ENCODE measurements around the gene VPS9D1. TPM values are rescaled to one million over a fixed set of nuclear protein-coding genes. Genes with fewer than 3 reads are reported as not detected.

The VPS9D1 gene
- total RNA-seq, 2 donors from 2014 or later, result 9.5 to 18.3 TPM

DNA sequence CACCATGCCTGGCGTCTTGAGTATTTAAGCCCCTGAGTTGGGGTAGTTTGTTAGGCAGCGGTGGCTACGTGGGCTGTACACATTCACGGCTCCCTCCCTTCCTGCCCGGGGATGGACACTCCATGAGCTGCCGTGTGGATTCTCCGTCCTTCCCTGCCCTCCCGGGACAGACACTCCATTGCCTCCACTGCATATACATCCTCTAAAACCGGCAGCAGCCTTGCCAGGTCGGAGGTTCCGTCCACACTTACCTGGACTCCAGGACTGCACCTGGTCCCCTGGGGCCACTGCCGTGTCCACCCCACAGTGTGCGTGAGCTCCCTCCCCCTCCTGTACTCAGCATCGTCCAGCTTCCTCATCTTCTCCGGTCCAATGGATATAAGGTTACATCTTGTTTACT, 15.7 kb downstream of the VPS9D1 start:
- TF ChIP-seq, protein P1, sequence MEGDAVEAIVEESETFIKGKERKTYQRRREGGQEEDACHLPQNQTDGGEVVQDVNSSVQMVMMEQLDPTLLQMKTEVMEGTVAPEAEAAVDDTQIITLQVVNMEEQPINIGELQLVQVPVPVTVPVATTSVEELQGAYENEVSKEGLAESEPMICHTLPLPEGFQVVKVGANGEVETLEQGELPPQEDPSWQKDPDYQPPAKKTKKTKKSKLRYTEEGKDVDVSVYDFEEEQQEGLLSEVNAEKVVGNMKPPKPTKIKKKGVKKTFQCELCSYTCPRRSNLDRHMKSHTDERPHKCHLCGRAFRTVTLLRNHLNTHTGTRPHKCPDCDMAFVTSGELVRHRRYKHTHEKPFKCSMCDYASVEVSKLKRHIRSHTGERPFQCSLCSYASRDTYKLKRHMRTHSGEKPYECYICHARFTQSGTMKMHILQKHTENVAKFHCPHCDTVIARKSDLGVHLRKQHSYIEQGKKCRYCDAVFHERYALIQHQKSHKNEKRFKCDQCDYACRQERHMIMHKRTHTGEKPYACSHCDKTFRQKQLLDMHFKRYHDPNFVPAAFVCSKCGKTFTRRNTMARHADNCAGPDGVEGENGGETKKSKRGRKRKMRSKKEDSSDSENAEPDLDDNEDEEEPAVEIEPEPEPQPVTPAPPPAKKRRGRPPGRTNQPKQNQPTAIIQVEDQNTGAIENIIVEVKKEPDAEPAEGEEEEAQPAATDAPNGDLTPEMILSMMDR (IDR thresholded peaks at IDR 0.05), result no peak
- H3K36me3 ChIP-seq, result no peaks in the 10 kb centered on the region
- ATAC-seq (ENCODE audit: insufficient number of reproducible peaks, low FRiP score, low read depth) (no peak), DNase-seq (ENCODE audit: low spot score) (no peak)
- H3K9me3 ChIP-seq, result no peaks in the 10 kb centered on the region
- no peak overlapping the region for H3K27ac ChIP-seq
- peaks cover 6 to 16% of the 10 kb centered on the region in 2 donors for H3K4me1 ChIP-seq (ENCODE audit: control insufficient read depth in 1 of 2, low read depth in 2 of 2)
- H3K4me3 ChIP-seq, result no peak overlapping the region
- no peaks in the 10 kb centered on the region for H3K27me3 ChIP-seq (replicated peaks; ENCODE audit: insufficient read depth)

DNA sequence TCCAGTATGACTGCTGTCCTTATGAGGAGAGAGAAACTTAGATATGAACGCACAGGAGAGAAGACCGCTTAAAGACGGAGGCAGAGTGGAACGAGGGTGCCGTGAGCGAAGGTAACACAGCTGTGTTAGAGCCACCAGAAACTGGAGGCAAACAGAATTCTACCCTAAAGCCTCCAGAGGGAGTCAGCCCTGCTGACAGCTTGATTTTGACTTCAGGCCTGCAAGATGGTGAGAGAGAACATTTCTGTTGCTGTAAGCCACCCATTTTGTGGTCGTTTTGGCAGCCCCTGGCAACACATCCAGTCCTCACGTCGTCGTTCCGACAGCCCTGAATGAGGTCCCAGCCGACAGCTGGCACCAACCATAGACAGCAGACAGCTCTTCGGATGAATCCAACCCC, 16.4 kb downstream of the VPS9D1 start:
- Histone ChIP-seq H3K36me3 (no peaks in the 10 kb centered on the region), H3K4me1 (ENCODE audit: control insufficient read depth in 1 of 2, low read depth in 2 of 2) (peaks cover 9 to 20% of the 10 kb centered on the region in 2 donors), H3K27ac (no peak overlapping the region), H3K9me3 (no peaks in the 10 kb centered on the region), H3K27me3 (replicated peaks; ENCODE audit: insufficient read depth) (no peaks in the 10 kb centered on the region), H3K4me3 (no peak overlapping the region)
- DNase-seq (ENCODE audit: low spot score) (no peak), ATAC-seq (ENCODE audit: insufficient number of reproducible peaks, low FRiP score, low read depth) (no peak)
- TF ChIP-seq, protein P1 (IDR thresholded peaks at IDR 0.05), result no peak

DNA sequence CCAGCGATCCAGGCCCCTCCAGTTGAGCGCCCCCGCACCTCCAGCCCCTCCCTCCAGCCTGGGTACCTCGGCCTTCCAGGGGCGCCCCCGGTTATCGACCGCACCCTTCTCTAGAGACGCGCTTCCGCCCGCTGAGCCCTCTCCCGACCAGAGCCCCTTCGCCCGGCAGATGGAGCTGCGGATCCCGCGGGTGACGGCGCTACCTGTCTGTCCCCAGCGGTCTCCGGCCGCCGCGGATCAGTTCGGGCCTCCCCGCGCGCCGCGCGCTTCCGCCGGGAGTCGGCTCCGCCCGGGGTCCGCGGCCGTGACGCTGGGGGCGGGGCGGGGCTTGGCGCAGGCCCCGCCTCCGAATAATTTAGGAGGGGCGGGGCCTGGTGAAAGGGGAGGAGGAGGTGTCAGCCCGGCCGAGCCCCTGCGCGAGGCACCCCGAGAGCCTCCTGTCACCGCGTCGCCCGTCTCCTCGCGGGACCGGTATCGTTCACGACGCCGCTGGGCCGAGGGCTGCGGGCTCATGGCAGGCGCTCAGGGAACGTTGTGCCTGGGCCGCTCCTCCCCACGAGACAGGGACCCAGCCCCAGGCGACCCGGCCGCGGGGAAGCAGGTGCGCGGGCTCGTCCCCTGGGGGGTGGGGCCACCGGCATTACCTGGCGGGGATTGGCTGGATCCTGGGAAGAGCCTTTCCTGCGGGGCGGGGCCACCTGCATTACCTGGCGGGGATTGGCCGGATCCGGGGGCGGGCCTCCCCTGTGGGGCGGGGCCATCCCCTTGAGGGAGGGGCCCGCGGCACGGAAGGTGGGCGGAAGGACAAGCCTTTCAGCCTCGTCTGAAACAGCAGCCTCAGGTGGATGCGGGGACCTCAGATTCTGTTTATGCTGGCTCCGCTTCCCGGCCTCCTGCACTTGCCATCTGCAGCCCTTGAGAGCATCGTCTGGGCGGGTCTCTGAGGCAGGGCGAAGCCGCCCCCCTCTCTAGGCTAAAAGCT, 19.0 kb downstream of the VPS9D1 start, which contains the start of gene SPATA2L:
TSS of gene SPATA2L (minus strand) at position 281 of the 982 bp plus-strand sequence. CDS start 473 bp downstream, outside the sequence.
- H3K27ac ChIP-seq, result peak within 1 kb of the TSS; percentile 69 to 74
- H3K4me1 ChIP-seq (ENCODE audit: control insufficient read depth in 1 of 2, low read depth in 2 of 2), result peaks cover 9 to 20% of the 10 kb centered on the region in 2 donors

DNA sequence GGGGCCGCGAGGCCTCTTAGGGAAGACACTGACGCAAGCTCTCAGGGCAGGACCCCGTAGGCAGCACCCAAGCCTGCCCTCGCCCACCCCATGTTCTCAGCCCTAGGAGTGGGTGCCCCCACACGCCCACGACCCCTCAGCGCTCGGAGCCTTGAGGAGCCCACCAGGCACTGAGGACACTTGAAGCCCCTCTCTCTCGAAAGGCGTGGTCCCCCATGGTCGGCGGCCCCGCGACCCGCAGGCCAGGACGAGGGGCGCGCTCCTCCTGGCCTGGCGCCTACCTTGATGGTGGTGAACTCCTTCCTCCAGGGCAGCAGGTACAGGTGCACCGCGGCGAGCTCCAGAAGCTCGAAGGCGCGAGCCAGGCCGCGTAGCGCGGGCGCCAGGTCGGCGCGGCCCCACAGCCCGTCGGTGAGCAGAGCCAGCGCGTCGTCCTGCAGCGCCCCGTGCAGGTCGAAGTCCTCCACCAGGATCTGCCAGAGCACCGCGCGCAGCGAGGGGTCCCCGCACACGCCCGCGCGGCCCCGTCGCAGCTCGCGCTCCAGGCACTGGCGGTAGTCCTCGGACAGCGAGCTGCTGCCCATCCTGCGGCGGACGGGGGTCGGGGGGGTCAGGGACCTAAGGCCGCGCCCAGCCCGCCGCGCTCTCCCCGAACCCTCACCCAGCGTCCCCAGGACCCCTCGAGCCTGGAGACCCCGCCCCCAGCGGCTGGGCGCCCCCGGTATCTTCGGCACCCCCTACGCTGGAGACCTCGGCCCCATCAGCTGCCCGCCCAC, 19.9 kb downstream of the VPS9D1 start:
- H3K9me3 ChIP-seq, result no peaks in the 10 kb centered on the region
- ATAC-seq (ENCODE audit: insufficient number of reproducible peaks, low FRiP score, low read depth), result no peak

More for the DNA sequence above, 19.0 kb downstream of the VPS9D1 start, which contains the start of gene SPATA2L:
- DNase-seq (ENCODE audit: low spot score) (no peak), ATAC-seq (ENCODE audit: insufficient number of reproducible peaks, low FRiP score, low read depth) (peak; percentile 29)
- Histone ChIP-seq H3K4me3 (peak within 1 kb of the TSS; percentile 86), H3K9me3 (no peaks in the 10 kb centered on the region), H3K36me3 (no peaks in the 10 kb centered on the region), H3K27me3 (replicated peaks; ENCODE audit: insufficient read depth) (no peaks in the 10 kb centered on the region)
- TF ChIP-seq, protein P1 (IDR thresholded peaks at IDR 0.05), result no peak

More for the DNA sequence above, 19.9 kb downstream of the VPS9D1 start:
- H3K27me3 ChIP-seq (replicated peaks; ENCODE audit: insufficient read depth), result no peaks in the 10 kb centered on the region
- no peaks in the 10 kb centered on the region for H3K36me3 ChIP-seq
- peaks cover 9 to 20% of the 10 kb centered on the region in 2 donors for H3K4me1 ChIP-seq (ENCODE audit: control insufficient read depth in 1 of 2, low read depth in 2 of 2)
- TF ChIP-seq, protein P1 (IDR thresholded peaks at IDR 0.05), result no peak
- H3K27ac ChIP-seq, result peak overlapping the region; percentile 69 to 74
- H3K4me3 ChIP-seq, result peak overlapping the region; percentile 86
- no peak for DNase-seq (ENCODE audit: low spot score)

Measured in thoracic aorta (tissue), 2 donors.